HL-60 (cell line): Measurements from ENCODE around the gene DTX4.

Experiments
- DNase-seq, 2 experiments: peaks; one replicate each; pipeline ENCODE4 v3.0.0-alpha.2; 2010 to 2020; ENCODE audit warnings: low read depth in 1 of 2, low spot score in 1 of 2
- H3K27ac ChIP-seq: fragments of 250-450 bp; sonication (Bioruptor Pico); replicated peaks from 2 replicates; pipeline ENCODE4 v1.5.1; 2020; ENCODE audit warnings: mild to moderate bottlenecking, moderate library complexity
- H3K27me3 ChIP-seq: fragments of 250-450 bp; sonication (Bioruptor Pico); 2 replicates; pipeline ENCODE4 v1.5.1; 2021; ENCODE audit warnings: mild to moderate bottlenecking, moderate library complexity; ENCODE audit not compliant: insufficient read depth, poor library complexity, severe bottlenecking
- H3K4me3 ChIP-seq: replicated peaks from 2 replicates; pipeline ENCODE4 v1.5.1; 2011; ENCODE audit warnings: mild to moderate bottlenecking, control low read depth, low read length; ENCODE audit not compliant: insufficient read depth
- GABPA ChIP-seq: IDR thresholded peaks from 2 replicates; pipeline ENCODE4 v1.6.1; 2012; ENCODE audit warnings: low read depth
- POLR2AphosphoS5 ChIP-seq: IDR thresholded peaks from 2 replicates; pipeline ENCODE4 v1.6.1; 2012; ENCODE audit warnings: low read depth
- SPI1 ChIP-seq: IDR thresholded peaks from 2 replicates; pipeline ENCODE4 v1.6.1; 2012; ENCODE audit warnings: low read depth, mild to moderate bottlenecking, borderline replicate concordance
- TF ChIP-seq, protein P1 (sequence below): IDR thresholded peaks from 2 replicates; pipeline ENCODE4 v1.6.1; 2012; ENCODE audit warnings: low read depth; ENCODE audit not compliant: insufficient replicate concordance
- TF ChIP-seq, protein P2 (sequence below): IDR thresholded peaks from one replicate; pipeline ENCODE4 v1.5.1; 2011; ENCODE audit warnings: low read length, control low read depth, inconsistent platforms; ENCODE audit not compliant: insufficient read depth

Gene DTX4

DNA sequence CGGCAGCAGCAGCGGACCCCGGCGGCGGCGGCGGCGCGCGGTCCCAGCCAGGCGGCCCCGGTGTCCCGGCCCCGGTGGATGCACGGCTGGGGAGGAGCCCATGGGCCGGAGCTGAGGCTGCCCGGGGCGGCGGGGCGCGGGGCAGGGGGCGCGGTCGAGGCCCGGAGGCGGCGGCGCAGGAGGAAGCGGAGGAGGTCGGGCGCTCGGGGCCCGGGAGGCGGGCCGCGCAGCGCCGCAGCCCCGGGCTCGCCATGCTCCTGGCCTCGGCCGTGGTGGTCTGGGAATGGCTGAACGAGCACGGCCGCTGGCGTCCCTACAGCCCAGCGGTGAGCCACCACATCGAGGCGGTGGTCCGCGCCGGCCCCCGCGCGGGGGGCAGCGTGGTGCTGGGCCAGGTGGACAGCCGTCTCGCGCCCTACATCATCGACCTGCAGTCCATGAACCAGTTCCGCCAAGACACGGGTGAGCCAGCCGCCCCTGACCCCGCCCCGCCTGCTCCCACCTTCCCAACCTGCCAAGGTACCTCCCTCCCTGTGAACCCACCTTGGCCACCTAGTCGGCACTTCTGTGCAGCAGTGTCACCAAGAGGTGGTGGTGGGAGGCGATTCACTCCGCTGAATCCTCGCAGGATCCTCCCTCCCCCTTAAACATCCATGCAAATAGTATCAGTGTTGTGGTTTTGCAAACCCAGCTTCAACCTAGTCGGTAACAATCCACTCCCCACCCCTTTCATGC is 580 bp downstream of the DTX4 start:
- H3K27ac ChIP-seq = no peak overlapping the region
- no peak for DNase-seq
- peaks cover 16% of the 10 kb centered on the region for H3K27me3 ChIP-seq
- TF ChIP-seq, protein P1, sequence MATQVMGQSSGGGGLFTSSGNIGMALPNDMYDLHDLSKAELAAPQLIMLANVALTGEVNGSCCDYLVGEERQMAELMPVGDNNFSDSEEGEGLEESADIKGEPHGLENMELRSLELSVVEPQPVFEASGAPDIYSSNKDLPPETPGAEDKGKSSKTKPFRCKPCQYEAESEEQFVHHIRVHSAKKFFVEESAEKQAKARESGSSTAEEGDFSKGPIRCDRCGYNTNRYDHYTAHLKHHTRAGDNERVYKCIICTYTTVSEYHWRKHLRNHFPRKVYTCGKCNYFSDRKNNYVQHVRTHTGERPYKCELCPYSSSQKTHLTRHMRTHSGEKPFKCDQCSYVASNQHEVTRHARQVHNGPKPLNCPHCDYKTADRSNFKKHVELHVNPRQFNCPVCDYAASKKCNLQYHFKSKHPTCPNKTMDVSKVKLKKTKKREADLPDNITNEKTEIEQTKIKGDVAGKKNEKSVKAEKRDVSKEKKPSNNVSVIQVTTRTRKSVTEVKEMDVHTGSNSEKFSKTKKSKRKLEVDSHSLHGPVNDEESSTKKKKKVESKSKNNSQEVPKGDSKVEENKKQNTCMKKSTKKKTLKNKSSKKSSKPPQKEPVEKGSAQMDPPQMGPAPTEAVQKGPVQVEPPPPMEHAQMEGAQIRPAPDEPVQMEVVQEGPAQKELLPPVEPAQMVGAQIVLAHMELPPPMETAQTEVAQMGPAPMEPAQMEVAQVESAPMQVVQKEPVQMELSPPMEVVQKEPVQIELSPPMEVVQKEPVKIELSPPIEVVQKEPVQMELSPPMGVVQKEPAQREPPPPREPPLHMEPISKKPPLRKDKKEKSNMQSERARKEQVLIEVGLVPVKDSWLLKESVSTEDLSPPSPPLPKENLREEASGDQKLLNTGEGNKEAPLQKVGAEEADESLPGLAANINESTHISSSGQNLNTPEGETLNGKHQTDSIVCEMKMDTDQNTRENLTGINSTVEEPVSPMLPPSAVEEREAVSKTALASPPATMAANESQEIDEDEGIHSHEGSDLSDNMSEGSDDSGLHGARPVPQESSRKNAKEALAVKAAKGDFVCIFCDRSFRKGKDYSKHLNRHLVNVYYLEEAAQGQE = no peak
- TF ChIP-seq, protein P2, sequence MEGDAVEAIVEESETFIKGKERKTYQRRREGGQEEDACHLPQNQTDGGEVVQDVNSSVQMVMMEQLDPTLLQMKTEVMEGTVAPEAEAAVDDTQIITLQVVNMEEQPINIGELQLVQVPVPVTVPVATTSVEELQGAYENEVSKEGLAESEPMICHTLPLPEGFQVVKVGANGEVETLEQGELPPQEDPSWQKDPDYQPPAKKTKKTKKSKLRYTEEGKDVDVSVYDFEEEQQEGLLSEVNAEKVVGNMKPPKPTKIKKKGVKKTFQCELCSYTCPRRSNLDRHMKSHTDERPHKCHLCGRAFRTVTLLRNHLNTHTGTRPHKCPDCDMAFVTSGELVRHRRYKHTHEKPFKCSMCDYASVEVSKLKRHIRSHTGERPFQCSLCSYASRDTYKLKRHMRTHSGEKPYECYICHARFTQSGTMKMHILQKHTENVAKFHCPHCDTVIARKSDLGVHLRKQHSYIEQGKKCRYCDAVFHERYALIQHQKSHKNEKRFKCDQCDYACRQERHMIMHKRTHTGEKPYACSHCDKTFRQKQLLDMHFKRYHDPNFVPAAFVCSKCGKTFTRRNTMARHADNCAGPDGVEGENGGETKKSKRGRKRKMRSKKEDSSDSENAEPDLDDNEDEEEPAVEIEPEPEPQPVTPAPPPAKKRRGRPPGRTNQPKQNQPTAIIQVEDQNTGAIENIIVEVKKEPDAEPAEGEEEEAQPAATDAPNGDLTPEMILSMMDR = no peak
- peak overlapping the region; percentile 63 for H3K4me3 ChIP-seq

DNA sequence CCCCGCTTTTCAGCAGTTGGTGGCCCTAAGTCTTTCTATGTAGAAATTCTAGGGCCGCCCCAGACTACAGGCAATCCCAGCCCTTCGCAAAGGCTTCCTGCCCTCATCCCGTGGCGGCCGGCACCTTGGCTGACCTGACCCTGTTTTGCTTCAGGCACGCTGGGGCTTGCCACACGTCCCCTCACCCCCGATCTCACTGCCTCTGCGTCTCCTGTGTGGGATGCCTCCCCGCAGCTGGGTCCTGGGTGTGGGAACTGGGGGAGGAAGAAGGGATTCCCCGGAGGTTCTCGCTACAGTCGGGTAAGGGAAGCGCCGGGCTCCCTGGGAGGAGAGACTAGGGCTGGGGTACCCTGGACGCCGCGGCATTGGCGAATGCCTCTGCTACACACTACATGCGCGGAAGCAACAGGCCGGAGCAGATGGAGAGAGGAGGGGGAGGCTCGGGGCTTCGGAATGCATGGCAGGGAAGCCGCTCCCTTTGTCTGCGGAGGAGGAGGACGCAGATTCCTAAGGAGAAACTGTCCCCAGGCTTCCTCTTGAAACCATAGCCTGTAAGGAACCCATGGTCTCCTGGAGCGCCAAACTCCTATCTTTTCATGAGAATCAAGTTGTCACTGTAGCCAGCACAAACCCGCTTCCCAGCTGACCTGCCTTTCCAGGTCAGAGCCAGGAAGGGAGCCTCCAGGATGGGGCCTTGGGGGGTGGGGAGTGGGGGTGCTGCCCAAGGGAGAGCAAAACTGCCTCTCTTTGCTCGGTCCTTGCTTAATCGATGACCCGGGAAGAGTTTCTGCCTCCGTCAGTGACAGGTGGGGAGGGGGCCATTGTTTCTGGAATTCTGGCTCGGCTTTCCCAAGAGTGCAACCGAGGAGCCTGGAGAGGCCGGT is 1.4 kb downstream of the DTX4 start:
- H3K4me3 ChIP-seq = peak overlapping the region; percentile 63
- no peak for TF ChIP-seq GABPA
- TF ChIP-seq SPI1 = no peak
- TF ChIP-seq POLR2AphosphoS5 = no peak
- TF ChIP-seq, protein P1 = no peak
- TF ChIP-seq, protein P2 = no peak
- no peak overlapping the region for H3K27ac ChIP-seq
- peaks cover 16% of the 10 kb centered on the region for H3K27me3 ChIP-seq
- DNase-seq = no peak

DNA sequence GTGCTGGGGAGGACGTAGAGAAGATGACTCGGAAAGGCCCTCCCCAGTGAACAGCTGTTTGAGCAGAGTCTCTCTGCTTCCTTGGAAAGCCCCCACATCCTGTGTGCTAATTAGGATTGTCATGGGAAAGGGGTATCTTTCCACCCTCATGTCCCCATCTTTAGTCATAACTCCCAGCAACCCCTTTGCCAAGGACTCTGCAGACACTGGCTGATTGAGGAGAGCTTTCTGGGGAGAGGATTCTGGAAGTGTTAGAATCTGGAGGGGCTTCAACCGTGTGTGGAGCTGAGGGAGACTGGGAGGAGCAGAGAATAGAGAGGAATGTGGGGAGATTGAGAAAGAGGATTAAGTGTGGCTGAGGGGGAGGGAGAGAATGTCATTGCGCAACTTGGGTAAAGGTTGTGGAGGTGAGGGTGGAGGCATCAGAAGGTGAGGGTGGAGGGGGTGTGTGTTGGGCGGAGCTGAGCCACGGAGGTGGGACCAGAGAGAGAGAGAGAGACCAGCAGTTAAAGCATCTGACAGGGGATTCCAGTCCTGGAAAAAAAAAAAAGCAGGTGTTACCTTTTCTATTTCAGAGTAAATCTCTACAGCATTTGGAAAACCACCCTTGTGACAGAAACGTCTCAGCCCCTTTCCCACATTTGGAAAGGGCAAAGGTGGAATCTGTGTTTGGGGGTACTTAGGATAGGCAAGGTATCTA is 2.2 kb downstream of the DTX4 start:
- no peak for TF ChIP-seq GABPA
- TF ChIP-seq, protein P2 = no peak
- TF ChIP-seq, protein P1 = no peak
- no peak for TF ChIP-seq POLR2AphosphoS5
- no peak for TF ChIP-seq SPI1
- no peak overlapping the region for H3K27ac ChIP-seq
- H3K27me3 ChIP-seq = peaks cover 16% of the 10 kb centered on the region
- DNase-seq = peak in 1 of 2 experiments; percentile 32
- peak overlapping the region; percentile 63; the same call in 1 of the 2 replicates for H3K4me3 ChIP-seq
